AG08396 (cell line): ENCODE results near the gene NUFIP1.
"Not testable (repeated sequence)": the region's sequence is repeated elsewhere in the genome, so short reads cannot be mapped to it uniquely, and the experiment has no call there.

ENCODE experiments used
- DNase-seq: peaks from one replicate; pipeline ENCODE4 v3.0.0; 2012; ENCODE audit warnings: low spot score, mixed read lengths

The NUFIP1 gene

GRCh38 chr13:44969551-44970484 lies 19.5 kb downstream of the NUFIP1 start:
- DNase-seq = peak; percentile 47

- no peak for DNase-seq
These were observed 20.8 kb downstream of the NUFIP1 start for GRCh38 chr13:44968434-44968815.

- DNase-seq = peak; percentile 18
These were observed 21.4 kb downstream of the NUFIP1 start for GRCh38 chr13:44967704-44968433.

- no peak for DNase-seq
These were observed 27.3 kb downstream of the NUFIP1 start for GRCh38 chr13:44961997-44962396.

- DNase-seq = no peak
These were observed 33.9 kb downstream of the NUFIP1 start for GRCh38 chr13:44955406-44955805.

- DNase-seq = no peak
These were observed 35.0 kb downstream of the NUFIP1 start for GRCh38 chr13:44954224-44954623.

GRCh38 chr13:44952671-44953070 lies 36.6 kb downstream of the NUFIP1 start:
- DNase-seq = no peak

- no peak for DNase-seq
These were observed 38.1 kb downstream of the NUFIP1 start for GRCh38 chr13:44951184-44951583.

- not testable (repeated sequence) for DNase-seq
These were observed 45.9 kb downstream of the NUFIP1 start for GRCh38 chr13:44943411-44943810.

GRCh38 chr13:44938854-44939253 lies 50.4 kb downstream of the NUFIP1 start:
- DNase-seq = no peak

GRCh38 chr13:44936246-44936645 lies 53.0 kb downstream of the NUFIP1 start:
- DNase-seq = no peak

GRCh38 chr13:44934724-44935123 lies 54.5 kb downstream of the NUFIP1 start:
- DNase-seq = peak; percentile 12

GRCh38 chr13:44932850-44933251 lies 56.4 kb downstream of the NUFIP1 start:
- DNase-seq = no peak

- no peak for DNase-seq
These were observed 57.0 kb downstream of the NUFIP1 start for GRCh38 chr13:44932171-44932849.

GRCh38 chr13:44930963-44931623 lies 58.2 kb downstream of the NUFIP1 start:
- DNase-seq = no peak

- DNase-seq = no peak
These were observed 59.0 kb downstream of the NUFIP1 start for GRCh38 chr13:44930280-44930679.

- DNase-seq = no peak
These were observed 59.6 kb downstream of the NUFIP1 start for GRCh38 chr13:44929692-44930091.

- DNase-seq = no peak
These were observed 61.3 kb downstream of the NUFIP1 start for GRCh38 chr13:44927968-44928367.

- peak; percentile 65 for DNase-seq
These were observed 67.1 kb downstream of the NUFIP1 start for GRCh38 chr13:44921931-44922758.

- no peak for DNase-seq
These were observed 67.9 kb downstream of the NUFIP1 start for GRCh38 chr13:44921246-44921877.

GRCh38 chr13:44920013-44920412 lies 69.3 kb downstream of the NUFIP1 start:
- no peak for DNase-seq
